ENCODE data around the gene CKS2.
"Not testable (repeated sequence)": the region's sequence is repeated elsewhere in the genome, so short reads cannot be mapped to it uniquely, and the experiment has no call there.

Gene CKS2

DNA sequence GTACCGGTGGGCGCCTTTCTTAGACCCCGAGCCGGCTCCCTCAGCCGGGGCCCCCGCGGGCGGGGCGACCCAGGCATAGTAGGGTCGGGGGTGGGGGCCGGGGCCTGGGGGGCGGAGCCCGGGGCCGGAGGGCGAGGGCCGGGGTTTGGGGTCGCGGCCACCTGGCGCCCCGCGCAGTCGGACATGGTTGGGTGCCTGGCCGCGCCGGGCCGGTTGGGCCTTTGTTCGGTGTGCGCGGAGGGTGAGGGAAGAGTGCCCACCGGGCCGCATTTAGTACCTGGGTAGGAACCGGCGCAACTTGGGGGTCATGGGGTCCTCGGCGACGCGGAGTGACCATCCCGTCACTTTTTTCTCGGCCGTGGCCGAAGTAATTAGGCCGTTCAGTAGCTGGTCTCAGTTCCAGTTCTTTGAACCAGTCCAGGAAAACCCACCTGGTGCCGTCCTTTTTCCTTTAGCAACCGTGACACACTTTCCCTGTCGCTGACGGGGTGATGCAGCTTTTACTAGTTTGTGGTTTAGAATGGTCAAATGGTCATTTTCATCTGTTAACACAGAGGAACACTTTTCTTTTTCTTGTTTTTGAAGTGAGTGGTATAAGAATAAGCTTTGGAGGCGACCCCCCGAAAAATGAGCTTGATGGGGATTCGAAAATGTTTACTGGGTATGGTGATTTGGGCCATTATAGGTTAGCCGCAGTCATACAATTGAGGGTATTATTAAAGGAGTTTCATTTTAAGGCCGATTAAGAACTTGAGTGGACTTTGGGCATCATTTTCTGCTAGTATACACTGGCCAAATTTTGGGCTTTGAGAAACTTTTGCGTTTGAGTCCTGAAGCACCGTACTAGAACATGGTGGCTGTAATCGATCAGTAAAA, 589 bp downstream of the CKS2 start:
- no peak for DNase-seq (ENCODE audit: low read depth)

- no peak for DNase-seq (ENCODE audit: low read depth)
Measured at GRCh38 chr9:89312222-89312571, 1.2 kb downstream of the CKS2 start.

GRCh38 chr9:89313842-89314241, 2.8 kb downstream of the CKS2 start:
- DNase-seq (ENCODE audit: low read depth) = no peak

DNA sequence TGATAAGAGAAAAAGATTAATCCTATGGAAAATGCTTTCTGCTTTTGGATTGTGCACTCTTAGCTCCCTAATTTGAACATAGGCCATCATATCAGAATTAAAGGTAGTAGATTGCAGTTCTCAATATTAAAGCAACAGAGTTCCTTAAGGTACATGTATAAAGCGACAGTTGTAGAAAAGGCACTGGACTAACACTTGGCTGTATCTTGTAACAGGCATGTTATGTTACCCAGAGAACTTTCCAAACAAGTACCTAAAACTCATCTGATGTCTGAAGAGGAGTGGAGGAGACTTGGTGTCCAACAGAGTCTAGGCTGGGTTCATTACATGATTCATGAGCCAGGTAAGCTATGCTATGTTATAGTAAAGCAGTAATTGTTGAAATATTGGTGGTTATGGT, 4.0 kb downstream of the CKS2 start:
- DNase-seq (ENCODE audit: low read depth) = no peak

DNA sequence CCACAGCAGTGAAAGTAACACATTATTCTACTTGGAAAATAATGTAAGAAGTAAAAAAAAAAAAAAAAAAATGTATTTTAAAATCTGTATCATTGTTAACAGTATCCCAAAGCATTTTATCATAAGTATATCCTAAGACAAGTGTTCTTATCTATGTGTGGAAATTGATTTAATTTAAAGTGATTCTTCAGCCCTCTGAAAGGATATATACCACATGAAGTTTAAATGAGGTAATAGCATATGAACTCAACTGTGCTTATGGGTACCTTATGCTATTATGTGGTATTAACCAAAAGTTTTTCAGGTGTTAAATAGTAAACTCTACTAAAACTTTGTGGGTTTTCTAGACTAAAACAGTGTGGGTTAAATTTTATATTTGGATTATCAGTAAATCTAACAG, 4.5 kb downstream of the CKS2 start:
- DNase-seq (ENCODE audit: low read depth) = no peak

DNA sequence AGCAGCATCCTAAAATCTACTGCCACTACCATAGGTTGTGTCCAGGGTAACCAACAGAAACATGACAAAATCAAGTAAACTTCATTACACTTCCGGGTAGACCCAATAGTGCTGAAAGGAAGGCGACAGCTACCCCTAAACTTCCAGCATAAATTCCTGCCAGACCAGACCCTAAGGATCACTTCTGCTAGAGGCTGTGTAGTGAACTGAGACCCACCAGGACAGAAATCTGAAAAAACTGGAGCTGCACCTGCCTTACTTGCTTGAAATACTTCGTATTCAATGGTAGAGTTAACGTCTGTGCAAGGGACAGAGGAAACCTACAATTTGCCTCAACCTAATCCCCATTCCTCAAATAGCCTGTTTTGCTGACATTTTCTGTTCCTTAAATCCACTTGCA, 6.3 kb downstream of the CKS2 start:
- DNase-seq (ENCODE audit: low read depth) = no peak

DNA sequence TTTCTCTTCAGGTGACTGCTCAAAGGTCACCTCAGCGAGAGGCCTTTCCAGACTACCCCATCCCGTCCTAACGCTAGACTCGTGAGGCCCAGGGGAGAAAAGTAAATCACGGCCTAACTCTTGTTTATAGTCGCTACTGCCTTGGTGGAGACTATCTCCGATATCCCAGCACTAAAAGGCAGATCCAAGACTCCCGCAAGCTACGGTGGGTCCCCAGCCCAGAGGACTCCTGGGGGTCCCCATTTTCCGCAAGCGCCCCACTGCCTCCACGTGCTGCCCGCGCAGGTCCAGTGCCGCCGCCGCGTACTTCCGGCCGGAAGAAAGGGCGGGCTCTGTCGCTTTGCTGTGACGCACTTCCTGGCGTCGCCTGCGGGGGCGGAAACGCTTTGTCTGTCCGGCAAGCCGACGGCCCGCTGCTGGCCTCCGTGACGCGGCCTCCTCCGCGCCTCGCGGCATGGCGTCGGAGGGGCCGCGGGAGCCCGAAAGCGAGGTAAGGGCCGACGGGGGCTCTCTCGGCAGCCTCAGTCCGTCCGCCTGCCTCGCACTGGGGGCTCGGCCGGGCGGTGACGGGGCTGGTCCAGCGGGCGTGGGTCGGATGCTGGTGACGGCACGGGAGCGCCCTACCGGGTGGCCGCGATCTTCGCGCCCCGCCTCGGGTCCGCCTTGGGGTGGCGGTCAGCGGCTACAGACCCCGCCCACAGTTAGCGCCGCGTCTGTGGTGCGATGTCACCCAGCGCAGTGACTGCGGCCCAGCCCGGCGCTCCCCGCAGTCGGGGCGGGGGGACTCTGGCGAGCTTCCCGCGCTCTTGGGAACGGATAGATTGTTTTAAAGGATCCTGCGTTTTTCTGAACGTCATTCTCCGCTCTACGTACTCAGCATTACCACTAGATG, 7.4 kb downstream of the CKS2 start, which contains the start of gene SECISBP2:
Gene SECISBP2, plus strand, starts transcription at position 378 of the 892 bp plus-strand sequence. Its CDS starts 77 bp downstream, at position 455.
- DNase-seq (ENCODE audit: low read depth) = peak; percentile 93

DNA sequence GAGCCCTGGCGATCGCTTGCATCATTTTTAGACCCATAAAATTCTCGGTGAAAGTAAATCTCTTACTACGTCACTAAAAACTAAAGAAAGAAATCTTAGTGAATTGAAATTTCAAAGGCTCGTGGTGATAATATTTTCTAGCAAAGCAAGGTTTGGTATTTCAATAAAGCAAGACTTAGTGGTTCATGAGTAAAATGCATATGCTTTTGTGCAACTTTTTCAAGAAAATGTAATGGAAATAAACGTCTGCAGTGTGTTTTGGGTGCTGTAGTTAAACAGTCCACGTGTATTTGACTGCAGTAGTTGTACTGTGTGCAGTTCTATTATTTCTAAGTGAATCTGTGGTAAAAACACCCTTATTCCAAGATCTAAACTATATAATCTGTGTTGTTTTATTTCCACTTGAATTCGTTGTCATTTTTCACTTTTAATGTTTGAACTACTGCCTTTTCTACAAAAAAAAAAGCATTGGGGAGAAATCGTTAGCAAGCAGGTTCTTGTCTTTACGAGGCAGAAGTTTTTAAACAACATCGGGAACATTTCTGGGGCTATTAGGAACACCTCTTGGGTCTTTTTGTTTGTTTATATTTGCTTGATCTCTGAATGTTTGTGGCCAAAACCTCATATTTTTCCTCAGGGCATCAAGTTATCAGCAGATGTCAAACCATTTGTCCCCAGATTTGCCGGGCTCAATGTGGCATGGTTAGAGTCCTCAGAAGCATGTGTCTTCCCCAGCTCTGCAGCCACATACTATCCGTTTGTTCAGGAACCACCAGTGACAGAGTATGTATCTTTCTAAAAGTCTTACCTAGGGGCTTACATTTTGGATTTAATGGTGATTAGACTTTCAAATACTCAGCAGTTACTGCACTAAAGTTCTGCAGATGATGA, 8.3 kb downstream of the CKS2 start:
- no peak for DNase-seq (ENCODE audit: low read depth)

GRCh38 chr9:89323390-89323789, 12.4 kb downstream of the CKS2 start:
- DNase-seq (ENCODE audit: low read depth) = no peak

DNA sequence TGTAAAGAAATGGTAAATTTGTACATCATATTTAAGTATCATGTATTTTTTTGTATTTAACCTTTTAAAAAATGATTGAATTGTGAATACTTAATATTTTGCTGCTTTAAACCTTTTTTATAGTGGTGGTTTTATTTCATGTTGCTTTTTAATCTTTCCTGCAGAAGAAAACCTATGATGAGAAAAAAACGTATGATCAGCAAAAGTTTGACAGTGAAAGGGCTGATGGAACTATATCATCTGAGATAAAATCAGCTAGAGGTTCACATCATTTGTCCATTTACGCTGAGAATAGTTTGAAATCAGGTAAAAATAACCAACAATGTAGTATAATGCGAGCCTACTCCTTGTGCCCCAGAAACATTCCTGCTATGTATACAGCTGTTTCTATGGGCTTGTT, 14.7 kb downstream of the CKS2 start:
- no peak for DNase-seq (ENCODE audit: low read depth)

DNA sequence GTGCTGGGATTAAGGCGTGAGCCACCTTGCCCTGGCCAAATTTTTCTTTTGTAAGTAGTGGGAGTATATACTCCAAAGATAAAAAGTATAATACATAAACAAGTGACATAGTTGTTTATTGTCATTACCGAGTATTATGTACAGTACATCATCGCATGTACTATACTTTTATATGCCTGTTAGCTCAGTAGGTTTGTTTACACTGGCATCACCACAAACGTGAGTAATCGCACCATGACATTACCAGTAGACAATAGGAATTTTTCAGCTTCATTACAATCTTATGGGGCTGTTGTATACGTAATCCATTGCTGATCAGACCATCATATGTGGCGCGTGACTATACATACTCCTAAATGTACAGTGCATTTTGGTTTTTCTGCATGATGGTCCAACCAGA, 17.1 kb downstream of the CKS2 start:
- no peak for DNase-seq (ENCODE audit: low read depth)

- DNase-seq (ENCODE audit: low read depth) = no peak
Measured at GRCh38 chr9:89329917-89330316, 18.9 kb downstream of the CKS2 start.

- DNase-seq (ENCODE audit: low read depth) = no peak
Measured at GRCh38 chr9:89330513-89330912, 19.5 kb downstream of the CKS2 start.

DNA sequence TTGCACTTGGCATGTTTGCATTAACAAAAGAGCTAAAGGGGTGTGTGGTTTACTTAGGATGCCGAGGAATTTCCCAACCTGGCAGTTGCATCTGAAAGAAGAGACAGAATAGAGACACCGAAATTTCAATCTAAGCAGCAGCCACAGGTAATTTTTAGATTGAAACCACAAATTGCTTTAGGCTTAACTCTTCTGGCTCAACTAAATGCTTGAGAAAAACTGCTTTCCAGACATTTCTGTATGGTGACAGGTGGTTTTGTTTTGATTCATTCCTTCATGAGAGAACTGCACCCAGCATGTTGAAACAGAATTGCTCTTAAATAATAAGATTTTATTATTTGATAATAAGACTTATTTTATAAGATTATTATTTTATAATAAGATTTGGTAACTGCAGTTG, 28.8 kb downstream of the CKS2 start:
- no peak for DNase-seq (ENCODE audit: low read depth)

DNA sequence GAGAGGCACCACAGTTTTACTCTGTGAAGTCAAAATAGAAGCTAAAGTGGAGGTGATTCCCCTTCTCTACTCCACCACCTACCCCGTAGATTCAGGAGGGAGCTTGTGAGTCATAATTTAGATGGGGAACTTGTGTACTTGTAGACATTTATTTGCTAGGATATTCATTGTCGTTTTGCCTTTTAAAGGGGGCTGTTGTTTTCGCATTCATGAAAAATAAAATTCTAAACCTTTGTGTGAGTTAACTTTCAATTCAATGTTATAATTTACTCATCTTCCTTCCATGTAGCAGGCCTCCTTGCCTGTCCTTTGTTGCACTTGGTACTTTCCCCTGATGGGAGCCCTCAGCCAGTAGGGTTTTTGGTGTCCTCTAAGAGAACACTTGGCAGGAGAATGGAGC, 29.3 kb downstream of the CKS2 start:
- DNase-seq (ENCODE audit: low read depth) = no peak

- no peak for DNase-seq (ENCODE audit: low read depth)
Measured at GRCh38 chr9:89342213-89342612, 31.2 kb downstream of the CKS2 start.

- DNase-seq (ENCODE audit: low read depth) = no peak
Measured at GRCh38 chr9:89342948-89343347, 32.0 kb downstream of the CKS2 start.

- not testable (repeated sequence) for DNase-seq (ENCODE audit: low read depth)
Measured at GRCh38 chr9:89343812-89344211, 32.8 kb downstream of the CKS2 start.

DNA sequence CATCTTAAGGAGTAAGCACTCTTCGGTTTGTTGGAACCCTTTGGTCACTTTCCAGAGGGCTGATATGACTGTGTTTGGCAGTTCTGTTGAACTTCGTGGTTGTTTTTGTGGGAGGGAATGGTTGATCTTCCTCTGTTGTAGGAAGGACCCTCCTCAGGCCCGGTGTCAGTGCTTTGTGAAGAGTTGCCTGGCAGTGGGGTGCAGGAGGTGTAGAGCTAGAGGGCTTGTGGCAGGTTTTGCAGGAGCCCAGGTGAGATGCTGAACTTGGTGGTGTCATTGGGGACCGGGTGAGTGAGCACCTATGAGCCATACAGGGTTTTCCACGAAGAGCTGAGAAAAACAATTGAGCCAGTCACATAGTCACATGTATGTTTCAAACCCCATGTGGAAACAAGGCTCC, 34.5 kb downstream of the CKS2 start:
- DNase-seq (ENCODE audit: low read depth) = no peak

GRCh38 chr9:89346696-89347095, 35.7 kb downstream of the CKS2 start:
- no peak for DNase-seq (ENCODE audit: low read depth)

GRCh38 chr9:89347651-89348050, 36.7 kb downstream of the CKS2 start:
- no peak for DNase-seq (ENCODE audit: low read depth)

DNA sequence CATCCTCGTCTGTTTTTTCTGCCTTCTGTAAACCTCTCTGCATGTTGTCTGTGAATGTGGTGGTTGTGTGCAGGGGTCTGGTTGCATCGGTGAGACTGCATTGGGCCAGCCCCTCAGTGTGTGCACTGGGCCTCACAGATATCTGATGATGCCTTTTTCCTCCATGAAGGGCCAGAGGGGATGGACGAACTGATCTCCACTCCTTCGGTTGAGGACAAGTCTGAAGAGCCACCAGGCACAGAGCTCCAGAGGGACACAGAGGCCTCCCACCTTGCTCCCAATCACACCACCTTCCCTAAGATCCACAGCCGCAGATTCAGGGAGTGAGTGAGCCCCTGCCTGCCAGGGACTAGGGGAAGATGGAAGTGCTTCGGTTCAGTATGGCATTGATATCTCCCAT, 38.6 kb downstream of the CKS2 start:
- no peak for DNase-seq (ENCODE audit: low read depth)
